Measurements from ENCODE around the gene RRP12. TPM values are rescaled to one million over a fixed set of nuclear protein-coding genes. Genes with fewer than 3 reads are reported as not detected.

Gene RRP12
- total RNA-seq, 1 donor from 2014 or later = 104 TPM

DNA sequence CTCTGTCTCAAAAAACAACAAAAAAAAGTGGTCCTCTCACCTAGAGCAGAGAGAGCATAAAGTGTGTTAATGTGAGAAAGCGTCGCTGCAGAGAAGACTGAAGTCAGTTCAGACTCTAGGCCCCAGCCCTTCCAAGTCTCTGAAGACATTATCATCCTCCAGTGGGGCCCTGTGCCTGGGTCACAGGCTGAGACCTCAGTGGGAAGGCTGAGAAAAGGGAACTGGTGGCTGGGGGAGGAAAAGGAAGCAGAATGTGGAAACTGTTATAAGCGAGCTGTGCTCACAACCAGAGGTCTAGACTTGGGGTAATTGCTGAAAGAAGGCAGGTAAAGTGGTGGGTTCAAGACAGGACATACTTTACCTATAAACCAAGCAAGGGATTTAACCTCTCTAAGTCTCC, 4.9 kb upstream of the RRP12 start:
- no peaks in the 10 kb centered on the region for H3K27me3 Mint-ChIP-seq (ENCODE audit: insufficient read depth)
- peaks cover 16% of the 10 kb centered on the region for H3K4me1 Mint-ChIP-seq (ENCODE audit: low read depth)
- DNase-seq (ENCODE audit: low spot score) = no peak
- no peaks in the 10 kb centered on the region for H3K9me3 Mint-ChIP-seq
- intact Hi-C loops (cut with micrococcal nuclease) = loop anchor here (5.0 kb wide), 1 partner anchor 56 kb away; no protein-coding TSS in a partner anchor
- no peak overlapping the region for H3K27ac Mint-ChIP-seq
- no peaks in the 10 kb centered on the region for H3K36me3 Mint-ChIP-seq (ENCODE audit: low read depth)
- H3K4me3 Mint-ChIP-seq = no peak overlapping the region

DNA sequence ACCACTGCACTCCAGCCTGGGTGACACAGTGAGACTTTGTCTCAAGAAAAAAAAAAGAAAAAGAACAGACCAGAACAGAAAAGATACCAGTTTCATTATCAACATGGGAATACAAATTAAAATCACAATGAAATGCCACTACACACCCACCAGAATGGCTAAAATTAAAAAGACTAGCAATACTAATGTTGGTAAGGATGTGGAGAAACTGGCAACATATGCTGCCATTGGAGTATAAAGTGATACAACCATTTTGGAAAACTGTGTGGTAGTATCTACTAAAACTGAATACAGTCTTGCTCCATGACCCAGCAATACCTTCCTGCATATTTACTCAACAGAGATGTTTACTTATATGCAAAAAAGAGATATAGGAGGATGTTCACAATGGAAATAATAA, 2.9 kb upstream of the RRP12 start:
- Mint-ChIP-seq H3K27ac (no peak overlapping the region), H3K27me3 (ENCODE audit: insufficient read depth) (no peaks in the 10 kb centered on the region), H3K4me3 (no peak overlapping the region), H3K36me3 (ENCODE audit: low read depth) (peaks cover 4% of the 10 kb centered on the region), H3K4me1 (ENCODE audit: low read depth) (peaks cover 27% of the 10 kb centered on the region), H3K9me3 (no peaks in the 10 kb centered on the region)
- DNase-seq (ENCODE audit: low spot score) = no peak
- intact Hi-C loops (cut with micrococcal nuclease) = loop anchor here (5.0 kb wide), 1 partner anchor 127 kb away; no protein-coding TSS in a partner anchor

DNA sequence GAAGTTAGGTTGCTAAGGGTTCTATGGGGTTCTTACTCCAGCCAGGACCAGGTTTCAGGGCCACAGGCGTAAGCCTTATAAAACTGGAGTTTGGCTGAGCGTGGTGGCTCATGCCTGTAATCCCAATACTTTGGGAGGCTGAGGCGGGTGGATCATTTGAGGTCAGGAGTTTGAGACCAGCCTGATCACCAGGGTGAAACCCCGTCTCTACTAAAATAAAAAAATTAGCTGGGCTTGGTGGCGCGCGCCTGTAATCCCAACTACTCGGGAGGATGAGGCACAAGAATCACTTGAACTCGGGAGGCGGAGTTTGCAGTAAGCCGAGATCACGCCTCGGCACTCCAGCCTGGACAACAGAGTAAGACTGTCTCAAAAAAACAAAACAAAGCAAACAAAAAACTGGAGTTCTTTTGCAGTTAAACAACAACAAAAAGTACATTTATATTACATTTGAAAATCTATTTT, 347 bp upstream of the RRP12 start:
- no peak for DNase-seq (ENCODE audit: low spot score)
- peaks cover 9% of the 10 kb centered on the region for H3K36me3 Mint-ChIP-seq (ENCODE audit: low read depth)
- peak overlapping the region; percentile 87 for H3K27ac Mint-ChIP-seq
- peak overlapping the region; percentile 97 for H3K4me3 Mint-ChIP-seq
- peaks cover 17% of the 10 kb centered on the region for H3K4me1 Mint-ChIP-seq (ENCODE audit: low read depth)
- intact Hi-C loops (cut with micrococcal nuclease) = loop anchor here (1.0 to 5.0 kb wide), 8 partner anchors 13 to 239 kb away; partner anchors contain the start of genes ARHGAP19, EXOSC1, FRAT1 and MMS19
- H3K9me3 Mint-ChIP-seq = no peaks in the 10 kb centered on the region
- no peaks in the 10 kb centered on the region for H3K27me3 Mint-ChIP-seq (ENCODE audit: insufficient read depth)

DNA sequence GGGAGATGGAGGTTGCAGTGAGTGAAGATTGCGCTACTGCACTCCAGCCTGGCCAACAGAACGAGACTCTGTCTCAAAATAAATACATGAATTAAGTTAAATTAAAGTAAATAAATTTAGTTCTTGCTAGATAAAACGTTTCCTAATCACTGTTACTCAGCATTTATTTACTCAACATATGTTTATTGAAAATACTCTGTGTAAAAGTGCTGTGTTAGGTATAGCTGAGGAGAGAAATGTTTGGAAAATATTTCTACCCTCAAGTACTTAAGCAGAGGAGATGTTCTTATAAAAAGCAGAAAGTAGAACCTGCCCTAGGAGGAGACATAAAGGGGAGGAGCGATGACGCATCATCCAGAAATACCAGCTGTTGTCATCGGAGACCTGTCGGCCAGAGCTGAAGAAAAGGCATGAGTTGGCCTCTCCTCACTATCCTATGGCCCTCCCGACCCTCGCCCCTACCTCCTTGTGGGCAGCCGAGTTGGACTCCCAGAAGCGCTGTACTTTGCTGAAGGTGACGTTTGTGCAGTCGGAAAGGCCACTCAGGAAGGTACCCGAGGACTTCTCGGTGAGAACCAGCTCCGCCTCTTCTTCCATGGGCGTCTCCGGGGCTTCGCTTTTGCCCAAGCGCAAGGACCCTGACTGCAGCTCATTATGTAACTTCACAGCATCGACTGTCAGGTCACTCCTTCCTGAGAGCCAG, 1.1 kb downstream of the RRP12 start:
- H3K9me3 Mint-ChIP-seq = no peaks in the 10 kb centered on the region
- H3K27ac Mint-ChIP-seq = peak overlapping the region; percentile 87
- DNase-seq (ENCODE audit: low spot score) = no peak
- intact Hi-C loops (cut with micrococcal nuclease) = loop anchor here (1.0 to 5.0 kb wide), 4 partner anchors 15 to 241 kb away; partner anchors contain the start of gene PI4K2A
- H3K36me3 Mint-ChIP-seq (ENCODE audit: low read depth) = peaks cover 16% of the 10 kb centered on the region
- no peaks in the 10 kb centered on the region for H3K27me3 Mint-ChIP-seq (ENCODE audit: insufficient read depth)
- H3K4me3 Mint-ChIP-seq = peak overlapping the region; percentile 97
- H3K4me1 Mint-ChIP-seq (ENCODE audit: low read depth) = peaks cover 17% of the 10 kb centered on the region

DNA sequence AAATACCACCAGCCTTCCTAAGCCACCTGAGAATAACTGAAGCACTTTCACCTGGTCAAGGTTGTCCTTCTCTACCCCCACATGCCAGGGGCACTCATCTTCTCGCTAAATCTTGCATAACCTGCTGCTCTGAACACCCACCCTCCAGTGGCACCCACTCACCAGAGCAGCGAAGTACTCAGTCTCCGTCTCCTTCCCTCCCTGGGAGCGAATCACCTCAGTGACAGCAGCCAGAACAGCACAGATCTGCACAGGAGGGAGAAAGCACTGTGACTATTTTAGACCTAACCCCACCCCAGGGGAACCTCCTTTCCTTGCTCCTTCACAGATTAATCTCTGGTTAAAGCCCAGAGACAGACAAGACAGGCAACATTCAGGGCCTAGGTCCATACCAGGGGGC, 5.1 kb downstream of the RRP12 start:
- intact Hi-C loops (cut with micrococcal nuclease) = no loop called here
- Mint-ChIP-seq H3K27me3 (ENCODE audit: insufficient read depth) (no peaks in the 10 kb centered on the region), H3K36me3 (ENCODE audit: low read depth) (peaks cover 22% of the 10 kb centered on the region), H3K4me1 (ENCODE audit: low read depth) (peaks cover 18% of the 10 kb centered on the region), H3K27ac (no peak overlapping the region), H3K4me3 (no peak overlapping the region), H3K9me3 (no peaks in the 10 kb centered on the region)
- DNase-seq (ENCODE audit: low spot score) = no peak

DNA sequence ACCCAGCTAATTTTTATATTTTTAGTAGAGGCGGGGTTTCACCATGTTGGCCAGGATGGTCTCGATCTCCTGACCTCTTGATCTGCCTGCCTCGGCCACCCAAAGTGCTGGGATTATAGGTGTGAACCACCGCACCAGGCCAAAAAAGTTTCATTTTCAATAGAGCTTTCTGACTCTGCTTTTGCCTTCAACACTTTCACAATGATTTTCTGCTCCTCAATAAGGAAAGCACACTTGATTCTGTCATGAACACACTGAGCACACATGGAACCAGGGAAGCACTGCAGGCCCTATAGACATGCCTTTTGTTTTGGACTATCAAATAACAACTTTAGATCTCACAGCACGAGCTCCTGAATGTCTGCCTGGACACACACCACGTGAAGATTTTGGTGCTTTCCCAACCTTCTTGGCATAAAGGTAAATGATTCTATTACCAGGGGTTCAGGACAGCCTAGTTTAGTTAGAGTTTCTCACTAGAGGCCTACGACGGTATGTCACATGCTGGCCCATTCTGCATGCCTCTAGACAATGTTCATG, 8.0 kb downstream of the RRP12 start:
- Mint-ChIP-seq H3K27me3 (ENCODE audit: insufficient read depth) (no peaks in the 10 kb centered on the region), H3K27ac (no peak overlapping the region)
- intact Hi-C loops (cut with micrococcal nuclease) = no loop called here

DNA sequence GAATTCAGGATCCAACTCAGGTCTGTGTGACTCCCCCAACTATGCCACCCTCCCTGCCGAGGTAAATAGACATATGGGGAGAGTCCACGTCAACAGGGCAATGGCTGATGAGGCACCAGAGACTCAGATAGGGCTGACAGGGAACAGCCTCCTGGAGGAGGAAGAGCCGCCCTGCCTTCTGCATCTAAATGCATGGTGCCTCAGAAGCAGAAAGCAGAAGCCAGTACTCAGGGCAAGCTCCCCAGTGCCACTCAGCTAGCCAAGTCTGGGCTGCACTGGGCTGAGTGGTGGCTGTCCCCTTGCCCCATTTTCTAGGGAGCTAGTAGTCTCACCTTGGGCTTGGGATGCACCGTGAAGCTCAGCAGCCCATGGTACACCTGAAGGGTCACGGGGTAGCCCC, 11.0 kb downstream of the RRP12 start:
- peaks cover 27% of the 10 kb centered on the region for H3K36me3 Mint-ChIP-seq (ENCODE audit: low read depth)
- H3K27ac Mint-ChIP-seq = no peak overlapping the region
- no peak for DNase-seq (ENCODE audit: low spot score)
- intact Hi-C loops (cut with micrococcal nuclease) = no loop called here
- no peaks in the 10 kb centered on the region for H3K9me3 Mint-ChIP-seq
- no peak overlapping the region for H3K4me3 Mint-ChIP-seq
- no peaks in the 10 kb centered on the region for H3K27me3 Mint-ChIP-seq (ENCODE audit: insufficient read depth)
- H3K4me1 Mint-ChIP-seq (ENCODE audit: low read depth) = peaks cover 7% of the 10 kb centered on the region

More for the DNA sequence above, 8.0 kb downstream of the RRP12 start:
- Mint-ChIP-seq H3K9me3 (no peaks in the 10 kb centered on the region), H3K4me1 (ENCODE audit: low read depth) (peaks cover 7% of the 10 kb centered on the region), H3K4me3 (no peak overlapping the region), H3K36me3 (ENCODE audit: low read depth) (peaks cover 27% of the 10 kb centered on the region)
- no peak for DNase-seq (ENCODE audit: low spot score)

DNA sequence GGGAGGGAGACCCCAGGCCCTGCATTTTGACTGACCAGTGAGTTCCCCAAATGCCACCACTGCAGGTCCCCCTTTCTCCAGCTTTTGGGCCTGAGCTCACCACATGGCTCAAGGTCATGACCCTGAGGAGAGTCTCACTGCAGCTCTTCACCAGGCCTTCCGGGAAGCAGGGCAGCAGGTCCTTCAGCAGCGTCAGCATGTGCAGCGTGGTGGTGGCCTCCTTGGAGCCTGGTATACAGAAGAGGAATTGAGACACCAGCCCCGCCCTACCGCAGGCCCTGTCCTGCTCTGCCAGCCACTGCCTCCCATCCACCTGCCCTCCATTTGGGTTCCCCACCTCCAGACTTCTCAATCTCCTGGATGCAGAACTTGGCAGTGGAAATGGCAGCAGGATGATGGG, 13.0 kb downstream of the RRP12 start:
- intact Hi-C loops (cut with micrococcal nuclease) = no loop called here

DNA sequence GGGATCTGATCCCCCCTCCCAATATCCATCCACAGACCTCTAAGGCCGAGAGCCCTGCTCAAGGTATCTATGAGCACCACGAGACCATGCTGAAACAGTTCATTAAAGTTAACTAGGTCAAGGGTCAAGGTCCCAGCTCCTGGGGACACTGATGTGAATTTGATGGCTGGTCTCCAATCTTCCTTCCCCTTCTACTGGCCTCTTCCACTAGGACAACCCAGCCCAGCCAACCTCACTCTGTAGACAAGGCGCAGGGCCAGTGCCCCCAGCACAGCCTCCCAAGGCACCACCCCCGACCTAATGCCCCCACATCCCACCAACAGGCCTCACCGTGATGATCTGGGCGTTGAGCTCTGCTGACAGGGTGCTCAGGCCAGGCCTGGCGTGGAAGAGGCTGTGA, 15.6 kb downstream of the RRP12 start:
- no peak for DNase-seq (ENCODE audit: low spot score)
- Mint-ChIP-seq H3K9me3 (no peaks in the 10 kb centered on the region), H3K4me1 (ENCODE audit: low read depth) (no peaks in the 10 kb centered on the region), H3K27ac (no peak overlapping the region), H3K36me3 (ENCODE audit: low read depth) (peaks cover 31% of the 10 kb centered on the region), H3K27me3 (ENCODE audit: insufficient read depth) (no peaks in the 10 kb centered on the region), H3K4me3 (no peak overlapping the region)
- intact Hi-C loops (cut with micrococcal nuclease) = no loop called here

More for the DNA sequence above, 13.0 kb downstream of the RRP12 start:
- Mint-ChIP-seq H3K27me3 (ENCODE audit: insufficient read depth) (no peaks in the 10 kb centered on the region), H3K9me3 (no peaks in the 10 kb centered on the region), H3K4me3 (no peak overlapping the region), H3K27ac (no peak overlapping the region), H3K36me3 (ENCODE audit: low read depth) (peaks cover 27% of the 10 kb centered on the region), H3K4me1 (ENCODE audit: low read depth) (peaks cover 2% of the 10 kb centered on the region)
- DNase-seq (ENCODE audit: low spot score) = no peak

DNA sequence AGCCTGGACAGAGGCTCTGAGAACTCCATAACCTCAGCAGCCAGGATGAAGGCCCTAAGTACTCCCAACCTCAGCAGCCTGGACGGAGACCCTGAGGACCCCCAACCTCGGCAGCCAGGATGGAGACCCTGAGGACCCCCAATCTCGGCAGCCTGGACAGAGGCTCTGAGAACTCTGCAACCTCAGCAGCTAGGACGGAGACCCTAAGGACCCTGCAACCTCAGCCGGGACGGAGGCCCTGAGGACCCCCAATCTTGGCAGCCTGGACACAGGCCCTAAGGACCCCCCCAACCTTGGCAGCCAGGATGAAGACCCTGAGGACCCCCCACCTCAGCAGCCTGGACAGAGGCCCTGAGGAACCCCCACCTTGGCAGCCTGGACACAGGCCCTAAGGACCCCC, 16.5 kb downstream of the RRP12 start:
- peaks cover 30% of the 10 kb centered on the region for H3K36me3 Mint-ChIP-seq (ENCODE audit: low read depth)
- no peak overlapping the region for H3K4me3 Mint-ChIP-seq
- no peak for DNase-seq (ENCODE audit: low spot score)
- no peaks in the 10 kb centered on the region for H3K27me3 Mint-ChIP-seq (ENCODE audit: insufficient read depth)
- H3K9me3 Mint-ChIP-seq = no peaks in the 10 kb centered on the region
- intact Hi-C loops (cut with micrococcal nuclease) = no loop called here
- no peaks in the 10 kb centered on the region for H3K4me1 Mint-ChIP-seq (ENCODE audit: low read depth)
- H3K27ac Mint-ChIP-seq = no peak overlapping the region

DNA sequence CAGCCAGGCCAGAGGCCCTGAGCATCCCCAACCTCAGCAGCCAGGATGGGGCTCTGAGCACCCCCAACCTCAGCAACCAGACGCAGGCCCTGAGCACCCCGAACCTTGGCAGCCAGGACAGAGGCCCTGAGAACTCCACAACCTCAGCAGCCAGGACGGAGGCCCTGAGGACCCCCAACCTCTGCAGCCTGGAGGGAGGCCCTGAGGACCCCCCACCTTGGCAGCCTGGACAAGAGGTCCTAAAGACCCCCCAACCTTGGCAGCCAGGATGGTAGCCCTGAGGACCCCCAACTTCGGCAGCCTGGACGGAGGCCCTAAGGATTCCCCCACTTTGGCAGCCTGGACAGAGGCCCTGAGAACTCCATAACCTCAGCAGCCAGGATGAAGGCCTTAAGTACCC, 17.0 kb downstream of the RRP12 start:
- Mint-ChIP-seq H3K27me3 (ENCODE audit: insufficient read depth) (no peaks in the 10 kb centered on the region), H3K9me3 (no peaks in the 10 kb centered on the region), H3K36me3 (ENCODE audit: low read depth) (peaks cover 31% of the 10 kb centered on the region), H3K4me3 (no peak overlapping the region), H3K27ac (no peak overlapping the region), H3K4me1 (ENCODE audit: low read depth) (no peaks in the 10 kb centered on the region)
- DNase-seq (ENCODE audit: low spot score) = no peak
- intact Hi-C loops (cut with micrococcal nuclease) = no loop called here

DNA sequence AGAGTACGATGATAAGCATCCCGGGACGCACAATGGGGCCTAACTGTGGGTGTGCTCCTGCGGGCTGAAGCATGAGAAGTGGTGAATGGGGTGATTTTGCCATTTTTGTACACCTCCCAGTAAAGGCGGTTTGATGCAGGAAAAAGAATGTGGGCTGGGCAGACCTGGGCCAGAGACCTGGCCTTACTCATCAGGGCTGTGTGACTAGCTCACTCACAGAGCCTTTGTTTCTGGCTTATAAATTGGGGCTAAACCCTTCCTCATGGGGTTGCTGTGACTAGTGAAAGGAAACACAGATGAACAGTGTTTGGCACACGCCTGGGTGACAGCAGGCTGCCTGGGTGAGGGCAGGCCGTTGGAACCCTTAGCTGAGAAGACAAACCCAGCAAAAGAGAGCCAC, 18.0 kb downstream of the RRP12 start:
- Mint-ChIP-seq H3K9me3 (no peaks in the 10 kb centered on the region), H3K4me1 (ENCODE audit: low read depth) (no peaks in the 10 kb centered on the region), H3K27ac (no peak overlapping the region), H3K27me3 (ENCODE audit: insufficient read depth) (no peaks in the 10 kb centered on the region), H3K36me3 (ENCODE audit: low read depth) (peaks cover 25% of the 10 kb centered on the region), H3K4me3 (no peak overlapping the region)
- intact Hi-C loops (cut with micrococcal nuclease) = no loop called here
- no peak for DNase-seq (ENCODE audit: low spot score)

DNA sequence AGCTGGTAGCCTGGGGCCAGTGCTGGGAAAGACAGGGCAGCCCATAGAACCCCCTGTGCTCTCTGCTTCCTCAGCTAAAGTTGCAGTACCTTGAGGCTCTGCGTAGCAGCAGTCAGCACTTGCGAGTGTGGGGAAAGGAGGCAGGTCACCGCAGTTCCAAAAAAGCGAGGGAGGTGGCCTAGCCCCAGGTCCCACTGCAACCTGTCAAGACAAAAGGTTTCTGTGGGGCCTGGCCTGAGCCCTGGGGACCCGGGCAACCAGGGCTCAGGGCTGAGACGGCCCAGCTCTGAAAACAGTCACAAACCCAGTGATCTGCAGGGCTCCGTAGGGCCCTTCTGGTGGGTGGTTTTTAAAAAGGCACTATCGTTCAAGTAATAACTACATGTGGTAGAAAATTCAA, 19.5 kb downstream of the RRP12 start:
- Mint-ChIP-seq H3K9me3 (no peaks in the 10 kb centered on the region), H3K4me1 (ENCODE audit: low read depth) (no peaks in the 10 kb centered on the region), H3K27ac (no peak overlapping the region), H3K4me3 (no peak overlapping the region), H3K36me3 (ENCODE audit: low read depth) (peaks cover 21% of the 10 kb centered on the region), H3K27me3 (ENCODE audit: insufficient read depth) (no peaks in the 10 kb centered on the region)
- DNase-seq (ENCODE audit: low spot score) = no peak
- intact Hi-C loops (cut with micrococcal nuclease) = no loop called here

Data from activated T-helper 1 cell treated with anti-CD3 and anti-CD28 coated beads, Interleukin-12 subunit alpha, Interleukin-12 subunit beta, Interleukin-2, Interleukin-4 antibody, amounts not matched to agents 30 ng/mL and 10 ng/mL and 1 ng/mL, durations not matched to agents 14 hours and 24 hours and 36 hours (primary cell).